VCaP (cell line): ENCODE results near the gene PRRT1.
"Not testable (repeated sequence)": the region's sequence is repeated elsewhere in the genome, so short reads cannot be mapped to it uniquely, and the experiment has no call there.

Source experiments
- H3K27ac ChIP-seq: fragments of 450-650 bp; 2 replicates; pipeline ENCODE4 v1.5.1; 2017
- TF ChIP-seq, protein P1 (sequence below): fragments of 450-650 bp; conservative IDR thresholded peaks from 2 replicates; pipeline ENCODE4 v1.5.1; 2017; ENCODE audit warnings: mild to moderate bottlenecking, moderate library complexity

PRRT1 gene

DNA sequence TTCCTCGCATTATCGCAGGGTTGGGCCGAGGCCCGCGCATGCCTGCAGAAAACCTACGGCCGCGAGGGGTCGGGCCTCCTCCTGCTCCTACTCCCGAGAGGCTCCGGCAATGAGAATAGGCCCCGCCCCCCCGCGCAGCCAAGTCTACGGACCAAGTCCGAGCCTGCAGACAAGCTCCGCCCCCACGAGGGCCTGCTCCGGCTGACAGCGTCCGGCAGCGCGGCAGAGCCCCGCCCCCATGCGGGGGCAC is 43.8 kb upstream of the PRRT1 start:
- TF ChIP-seq, protein P1, sequence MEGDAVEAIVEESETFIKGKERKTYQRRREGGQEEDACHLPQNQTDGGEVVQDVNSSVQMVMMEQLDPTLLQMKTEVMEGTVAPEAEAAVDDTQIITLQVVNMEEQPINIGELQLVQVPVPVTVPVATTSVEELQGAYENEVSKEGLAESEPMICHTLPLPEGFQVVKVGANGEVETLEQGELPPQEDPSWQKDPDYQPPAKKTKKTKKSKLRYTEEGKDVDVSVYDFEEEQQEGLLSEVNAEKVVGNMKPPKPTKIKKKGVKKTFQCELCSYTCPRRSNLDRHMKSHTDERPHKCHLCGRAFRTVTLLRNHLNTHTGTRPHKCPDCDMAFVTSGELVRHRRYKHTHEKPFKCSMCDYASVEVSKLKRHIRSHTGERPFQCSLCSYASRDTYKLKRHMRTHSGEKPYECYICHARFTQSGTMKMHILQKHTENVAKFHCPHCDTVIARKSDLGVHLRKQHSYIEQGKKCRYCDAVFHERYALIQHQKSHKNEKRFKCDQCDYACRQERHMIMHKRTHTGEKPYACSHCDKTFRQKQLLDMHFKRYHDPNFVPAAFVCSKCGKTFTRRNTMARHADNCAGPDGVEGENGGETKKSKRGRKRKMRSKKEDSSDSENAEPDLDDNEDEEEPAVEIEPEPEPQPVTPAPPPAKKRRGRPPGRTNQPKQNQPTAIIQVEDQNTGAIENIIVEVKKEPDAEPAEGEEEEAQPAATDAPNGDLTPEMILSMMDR, result no peak; the same call in 1 of the 2 replicates
- peak overlapping the region; percentile 97 for H3K27ac ChIP-seq

- H3K27ac ChIP-seq, result peak overlapping the region; percentile 97
- TF ChIP-seq, protein P1, result peak; percentile 67
These were observed 43.3 kb upstream of the PRRT1 start for GRCh38 chr6:32194825-32195651.

DNA sequence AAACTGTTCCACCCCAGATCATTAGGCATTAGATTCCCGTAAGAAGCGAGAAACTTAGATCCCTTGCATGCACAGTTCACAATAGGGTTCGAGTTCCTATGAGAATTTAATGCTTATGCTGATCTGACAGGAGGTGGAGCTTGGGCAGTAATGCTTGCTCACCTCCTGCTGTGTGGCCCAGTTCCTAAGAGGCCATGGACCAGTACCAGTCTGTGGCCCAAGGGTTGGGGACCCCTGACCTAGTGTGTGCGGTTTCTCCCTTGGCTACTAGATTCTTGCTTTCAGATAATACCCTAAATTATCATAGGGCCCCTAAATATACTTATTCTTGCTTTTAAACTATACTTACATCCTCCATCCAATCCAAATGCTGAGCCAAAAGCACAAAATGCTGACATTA is 42.6 kb upstream of the PRRT1 start:
- H3K27ac ChIP-seq, result no peak overlapping the region; the same call in 1 of the 2 replicates

GRCh38 chr6:32193096-32193495 is 41.4 kb upstream of the PRRT1 start:
- H3K27ac ChIP-seq, result not testable (repeated sequence)

More for the DNA sequence above, 42.6 kb upstream of the PRRT1 start:
- TF ChIP-seq, protein P1, result no peak

GRCh38 chr6:32192608-32193039 is 40.9 kb upstream of the PRRT1 start, which contains the start of gene GPSM3:
Gene GPSM3, minus strand, starts transcription at chr6:32192643. Its CDS starts 130 bp downstream, at chr6:32192513.
- H3K27ac ChIP-seq, result peak within 1 kb of the TSS; percentile 83; the same call in 1 of the 2 replicates
- TF ChIP-seq, protein P1, result no peak

- no peak overlapping the region; the same call in 1 of the 2 replicates for H3K27ac ChIP-seq
- TF ChIP-seq, protein P1, result no peak
These were observed 40.2 kb upstream of the PRRT1 start for GRCh38 chr6:32191696-32192607.

DNA sequence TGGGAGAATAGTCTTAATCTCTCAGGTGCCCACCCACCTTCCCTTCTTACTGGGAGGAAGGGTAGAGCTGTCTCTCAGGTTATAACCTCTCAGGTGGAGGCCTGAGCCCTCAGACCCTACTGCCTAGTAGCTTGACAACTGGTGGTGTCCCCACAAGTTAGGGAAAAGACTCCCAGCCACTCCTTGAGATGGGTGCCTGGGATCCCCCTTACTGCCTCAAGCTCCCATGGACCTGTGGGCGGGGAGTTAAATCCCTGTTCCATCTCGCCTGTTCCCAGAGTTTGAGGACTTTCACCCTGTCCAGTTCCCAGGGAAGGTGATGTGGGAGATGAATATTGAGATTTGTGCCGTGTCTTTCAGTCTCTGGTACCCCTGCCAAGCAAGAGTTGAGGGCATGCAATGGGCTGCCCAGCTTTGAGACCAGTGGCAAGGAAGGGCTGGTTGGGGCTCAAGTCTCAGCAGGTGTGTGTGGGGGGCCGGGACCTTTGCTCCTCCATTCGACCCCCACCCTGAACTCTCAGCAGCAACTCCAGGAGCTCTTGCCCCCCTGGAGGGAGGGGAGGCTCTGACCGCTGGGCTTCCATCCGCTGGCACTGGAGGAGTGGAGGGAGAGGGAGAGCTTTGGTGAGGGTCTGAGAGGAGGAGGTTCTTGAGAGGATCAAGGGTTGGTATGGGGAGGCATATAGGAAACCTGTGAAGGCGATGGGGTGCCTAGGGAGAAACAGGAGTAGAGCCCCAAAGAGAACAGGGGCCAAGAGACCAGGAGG is 39.4 kb upstream of the PRRT1 start:
- TF ChIP-seq, protein P1, result no peak
- H3K27ac ChIP-seq, result peak overlapping the region; percentile 83
